ENCODE measurements around the gene SLC40A1.

DNA sequence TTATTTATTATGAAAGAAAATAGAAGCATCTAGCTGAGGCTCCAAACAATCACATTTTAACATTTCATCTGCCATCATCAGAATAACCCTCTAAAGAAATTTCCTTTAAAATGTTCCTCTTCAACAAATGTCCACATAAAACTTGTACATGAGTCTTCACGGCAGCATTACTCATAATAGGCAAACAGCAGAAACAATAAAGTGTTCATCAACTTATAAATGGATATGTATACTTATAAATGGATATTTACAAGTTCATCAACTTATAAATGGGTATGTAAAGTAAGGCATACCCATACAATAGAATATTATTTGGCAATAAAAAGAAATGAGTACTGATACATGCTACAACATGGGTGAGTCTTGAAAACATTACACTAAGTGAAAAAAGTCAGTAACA is 47.2 kb upstream of the SLC40A1 start:
- TF ChIP-seq, protein P1, sequence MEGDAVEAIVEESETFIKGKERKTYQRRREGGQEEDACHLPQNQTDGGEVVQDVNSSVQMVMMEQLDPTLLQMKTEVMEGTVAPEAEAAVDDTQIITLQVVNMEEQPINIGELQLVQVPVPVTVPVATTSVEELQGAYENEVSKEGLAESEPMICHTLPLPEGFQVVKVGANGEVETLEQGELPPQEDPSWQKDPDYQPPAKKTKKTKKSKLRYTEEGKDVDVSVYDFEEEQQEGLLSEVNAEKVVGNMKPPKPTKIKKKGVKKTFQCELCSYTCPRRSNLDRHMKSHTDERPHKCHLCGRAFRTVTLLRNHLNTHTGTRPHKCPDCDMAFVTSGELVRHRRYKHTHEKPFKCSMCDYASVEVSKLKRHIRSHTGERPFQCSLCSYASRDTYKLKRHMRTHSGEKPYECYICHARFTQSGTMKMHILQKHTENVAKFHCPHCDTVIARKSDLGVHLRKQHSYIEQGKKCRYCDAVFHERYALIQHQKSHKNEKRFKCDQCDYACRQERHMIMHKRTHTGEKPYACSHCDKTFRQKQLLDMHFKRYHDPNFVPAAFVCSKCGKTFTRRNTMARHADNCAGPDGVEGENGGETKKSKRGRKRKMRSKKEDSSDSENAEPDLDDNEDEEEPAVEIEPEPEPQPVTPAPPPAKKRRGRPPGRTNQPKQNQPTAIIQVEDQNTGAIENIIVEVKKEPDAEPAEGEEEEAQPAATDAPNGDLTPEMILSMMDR (conservative IDR thresholded peaks at IDR 0.05 in 1 of 2, IDR thresholded peaks at IDR 0.05 in 1 of 2; ENCODE audit: extremely low read depth in 1 of 2, insufficient read depth in 1 of 2, low read depth in 1 of 2, low read length in 2 of 2) = no peak
- no peak for TF ChIP-seq EZH2 (IDR thresholded peaks at IDR 0.05; ENCODE audit: borderline replicate concordance, low read length)
